COLO668 (cell line): ENCODE data around the gene UTP4.
"Not testable (repeated sequence)": the region's sequence is repeated elsewhere in the genome, so short reads cannot be mapped to it uniquely, and the experiment has no call there.

Experiments used
- DNase-seq: peaks from one replicate; lab custom pipeline; 2025; ENCODE audit not compliant: unreplicated experiment; lab: John Stamatoyannopoulos, UW

The UTP4 gene

DNA sequence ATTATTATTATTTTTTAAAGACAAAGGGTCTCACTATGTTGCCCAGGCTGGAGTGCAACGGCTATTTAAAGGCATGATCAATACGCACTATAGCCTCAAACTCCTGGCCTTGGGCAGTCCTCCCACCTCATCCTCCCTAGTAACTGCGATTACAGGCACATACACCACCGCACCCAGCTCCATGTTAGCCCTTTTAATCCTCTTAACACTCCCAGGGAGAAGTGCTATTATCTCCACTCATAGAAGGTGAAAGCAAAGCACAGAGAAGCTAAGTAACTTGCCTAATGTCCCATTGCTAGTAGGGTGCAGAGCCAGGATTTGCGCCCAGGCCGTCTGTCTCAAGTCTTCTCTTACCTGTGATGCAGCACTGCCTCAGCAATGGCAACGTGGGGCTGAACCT is 22.0 kb upstream of the UTP4 start:
- DNase-seq, result no peak

DNA sequence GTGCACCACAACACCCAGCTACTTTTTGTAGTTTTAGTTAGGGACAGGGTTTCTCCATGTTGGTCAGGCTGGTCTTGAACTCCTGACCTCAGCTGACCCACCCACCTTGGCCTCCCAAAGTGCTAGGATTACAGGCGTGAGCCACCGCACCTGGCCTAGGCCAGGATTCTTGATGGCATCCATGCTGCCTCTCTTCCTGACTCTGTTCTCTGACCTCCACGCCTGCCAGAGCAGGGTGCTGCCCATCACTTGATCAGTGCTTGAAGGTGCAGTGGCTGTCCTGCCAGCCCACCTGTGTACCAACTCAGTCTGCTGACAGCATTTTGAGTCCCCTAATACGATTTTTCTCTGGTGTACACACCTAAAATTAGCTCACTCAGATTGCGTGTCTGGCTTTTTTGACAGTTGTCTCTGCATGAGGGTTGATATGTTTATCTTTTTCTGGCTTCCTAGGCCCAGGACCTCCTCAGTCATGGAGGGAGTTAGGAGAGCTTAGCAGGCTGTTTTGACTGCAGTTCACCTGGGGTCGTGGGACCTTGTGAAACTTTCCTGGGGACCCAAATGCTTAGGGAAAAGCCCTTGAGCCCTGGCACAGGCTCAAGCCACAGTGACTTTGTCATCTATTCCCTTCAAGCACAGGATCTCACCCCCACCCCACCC is 21.1 kb upstream of the UTP4 start:
- no peak for DNase-seq

DNA sequence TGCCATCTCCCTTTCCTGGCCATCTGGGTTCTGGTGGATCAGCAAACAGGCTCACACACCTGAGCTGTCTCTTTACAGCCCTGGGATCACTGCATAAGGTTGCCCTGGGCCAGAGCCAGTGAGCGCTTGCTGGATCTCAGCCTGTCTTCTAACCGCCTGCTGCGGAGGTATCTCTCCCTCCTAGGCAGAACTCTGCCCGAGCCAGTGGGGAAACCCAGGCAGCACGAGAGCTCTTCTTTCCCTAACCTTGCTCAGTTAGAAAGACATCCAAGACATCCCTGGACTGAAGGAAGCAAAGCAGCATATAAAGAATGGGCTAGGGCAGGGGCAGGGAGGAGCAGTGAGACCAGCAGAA is 20.6 kb upstream of the UTP4 start:
- DNase-seq, result no peak

DNA sequence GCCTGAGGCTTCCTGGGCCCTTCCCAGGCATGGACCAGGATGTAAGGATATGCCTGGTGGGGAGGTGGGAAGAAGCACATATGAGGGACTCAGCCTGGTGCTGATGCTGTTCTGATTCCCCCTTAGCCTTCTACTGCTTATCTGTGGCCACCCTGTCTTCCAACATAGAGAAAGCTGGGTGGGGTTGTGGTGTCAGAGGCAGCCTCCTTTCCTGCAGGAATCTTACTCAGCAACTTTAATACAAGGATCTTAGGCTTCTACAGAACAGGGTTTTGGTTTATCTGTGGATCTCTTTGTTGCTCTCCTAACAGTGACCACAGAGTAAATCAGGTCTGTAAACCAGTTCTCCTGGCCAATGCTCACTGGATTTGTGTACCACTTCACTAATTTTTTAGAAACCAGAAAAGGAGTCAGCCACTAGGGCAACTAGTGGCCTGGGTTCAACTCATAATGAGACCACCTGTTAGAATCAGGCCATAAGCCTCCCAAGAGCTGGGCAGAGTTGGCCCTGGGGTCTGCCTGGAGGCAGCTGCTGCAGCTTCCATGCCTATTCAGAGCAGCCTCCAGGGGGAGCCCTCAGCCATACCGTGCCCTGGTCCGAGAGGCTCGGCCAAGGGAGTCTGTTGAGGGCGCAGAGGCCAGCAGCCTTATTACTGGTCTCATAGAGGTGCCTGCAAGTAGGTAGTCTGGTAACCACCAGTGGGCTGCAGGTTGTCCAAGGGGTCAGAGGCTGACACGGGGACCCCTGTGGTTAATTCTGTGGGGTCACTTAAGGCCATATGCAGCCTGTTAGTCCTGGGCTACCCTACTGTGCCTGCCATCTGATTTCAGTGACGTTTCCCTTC is 19.9 kb upstream of the UTP4 start:
- peak; percentile 60 for DNase-seq

DNA sequence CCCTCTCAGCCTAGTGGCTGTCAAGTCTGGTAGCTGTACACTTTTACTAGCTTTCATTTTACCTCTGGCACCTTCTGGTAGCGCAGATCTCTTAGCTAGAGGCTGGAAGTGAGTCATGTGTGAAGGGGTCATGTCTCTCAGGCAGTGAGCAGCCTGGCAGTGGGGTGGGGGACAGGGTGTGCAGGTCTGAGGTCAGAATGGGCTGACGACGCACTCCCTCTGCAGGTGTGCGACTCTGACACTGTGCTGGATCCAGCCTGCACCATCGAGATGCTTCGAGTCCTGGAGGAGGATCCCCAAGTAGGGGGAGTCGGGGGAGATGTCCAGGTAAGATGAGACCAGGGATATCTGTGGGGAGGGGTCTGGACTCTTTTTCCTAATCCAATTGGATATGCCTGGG is 19.2 kb upstream of the UTP4 start:
- DNase-seq, result no peak

DNA sequence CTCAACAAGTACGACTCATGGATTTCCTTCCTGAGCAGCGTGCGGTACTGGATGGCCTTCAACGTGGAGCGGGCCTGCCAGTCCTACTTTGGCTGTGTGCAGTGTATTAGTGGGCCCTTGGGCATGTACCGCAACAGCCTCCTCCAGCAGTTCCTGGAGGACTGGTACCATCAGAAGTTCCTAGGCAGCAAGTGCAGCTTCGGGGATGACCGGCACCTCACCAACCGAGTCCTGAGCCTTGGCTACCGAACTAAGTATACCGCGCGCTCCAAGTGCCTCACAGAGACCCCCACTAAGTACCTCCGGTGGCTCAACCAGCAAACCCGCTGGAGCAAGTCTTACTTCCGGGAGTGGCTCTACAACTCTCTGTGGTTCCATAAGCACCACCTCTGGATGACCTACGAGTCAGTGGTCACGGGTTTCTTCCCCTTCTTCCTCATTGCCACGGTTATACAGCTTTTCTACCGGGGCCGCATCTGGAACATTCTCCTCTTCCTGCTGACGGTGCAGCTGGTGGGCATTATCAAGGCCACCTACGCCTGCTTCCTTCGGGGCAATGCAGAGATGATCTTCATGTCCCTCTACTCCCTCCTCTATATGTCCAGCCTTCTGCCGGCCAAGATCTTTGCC is 18.0 kb upstream of the UTP4 start:
- DNase-seq, result no peak

DNA sequence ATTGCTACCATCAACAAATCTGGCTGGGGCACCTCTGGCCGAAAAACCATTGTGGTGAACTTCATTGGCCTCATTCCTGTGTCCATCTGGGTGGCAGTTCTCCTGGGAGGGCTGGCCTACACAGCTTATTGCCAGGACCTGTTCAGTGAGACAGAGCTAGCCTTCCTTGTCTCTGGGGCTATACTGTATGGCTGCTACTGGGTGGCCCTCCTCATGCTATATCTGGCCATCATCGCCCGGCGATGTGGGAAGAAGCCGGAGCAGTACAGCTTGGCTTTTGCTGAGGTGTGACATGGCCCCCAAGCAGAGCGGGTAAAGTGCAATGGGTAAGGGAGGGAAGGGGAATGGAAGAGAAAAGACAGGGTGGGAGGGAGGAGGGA is 17.5 kb upstream of the UTP4 start:
- no peak for DNase-seq

DNA sequence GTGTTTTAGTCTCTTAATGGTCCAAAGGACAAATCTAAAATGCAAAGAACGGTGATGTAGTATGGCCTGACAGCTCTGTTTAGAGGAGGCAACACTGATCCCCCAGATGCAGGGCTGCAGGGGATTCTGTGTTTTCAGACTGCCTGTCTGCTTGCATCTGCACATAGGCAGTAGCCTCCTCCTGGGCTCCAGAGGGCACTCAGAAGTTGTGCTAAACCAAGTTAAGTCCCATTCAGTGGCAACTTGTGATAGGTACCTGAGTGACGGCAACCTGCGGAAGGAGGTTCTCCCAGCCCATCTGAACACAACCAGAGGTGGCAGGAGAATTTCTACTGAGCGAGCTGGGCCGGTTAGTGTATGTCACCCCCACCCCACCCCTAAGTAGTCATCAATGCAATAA is 17.1 kb upstream of the UTP4 start:
- DNase-seq, result no peak

DNA sequence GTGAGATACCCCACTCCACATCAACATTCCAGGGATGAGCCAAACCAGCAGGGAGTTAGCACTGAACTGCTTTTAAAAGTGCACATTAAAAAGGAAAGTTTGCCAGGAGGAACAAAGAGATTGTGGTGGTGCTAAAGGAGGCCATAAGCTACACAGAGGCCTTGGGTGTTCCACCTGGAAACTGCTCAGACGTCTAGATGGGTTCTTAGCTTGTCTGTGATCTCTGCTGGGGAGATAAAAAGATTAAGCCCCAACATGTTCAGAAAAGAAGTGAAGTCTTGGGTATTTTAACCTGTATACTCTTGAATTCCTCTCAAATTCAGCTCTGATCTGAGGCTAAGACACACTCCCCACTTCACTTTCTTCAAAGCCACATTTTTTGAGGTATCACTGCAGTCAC is 16.6 kb upstream of the UTP4 start:
- no peak for DNase-seq

DNA sequence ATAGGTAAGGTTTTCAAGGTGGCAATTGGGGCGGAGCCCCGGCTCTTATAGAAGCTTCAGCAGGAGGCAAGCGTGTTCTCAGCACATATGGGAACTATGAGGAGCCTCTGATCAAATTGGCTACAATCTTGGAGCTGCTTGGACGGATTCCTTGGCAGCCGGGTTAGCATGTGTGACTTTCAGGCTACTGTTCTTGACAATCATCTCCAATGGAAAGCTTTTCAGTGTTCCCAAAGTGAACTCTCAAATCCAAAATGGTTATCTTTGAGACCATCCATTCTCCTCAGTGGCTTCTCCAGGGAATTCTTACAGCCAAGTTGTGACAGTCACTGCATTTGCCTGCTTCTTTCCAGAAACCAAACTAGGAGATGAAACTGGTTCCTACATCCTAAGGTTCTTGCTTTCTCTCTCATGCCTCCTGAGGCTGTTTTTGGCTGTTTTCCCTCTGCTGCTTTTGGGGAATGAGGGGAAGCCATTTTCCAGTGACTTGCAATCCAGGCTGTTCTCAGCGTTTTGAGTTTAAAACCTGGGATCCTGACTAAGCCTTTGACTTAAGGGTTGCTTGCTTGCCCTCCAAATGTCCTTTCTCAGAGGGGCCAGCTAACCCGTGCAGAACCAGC is 16.1 kb upstream of the UTP4 start:
- no peak for DNase-seq

DNA sequence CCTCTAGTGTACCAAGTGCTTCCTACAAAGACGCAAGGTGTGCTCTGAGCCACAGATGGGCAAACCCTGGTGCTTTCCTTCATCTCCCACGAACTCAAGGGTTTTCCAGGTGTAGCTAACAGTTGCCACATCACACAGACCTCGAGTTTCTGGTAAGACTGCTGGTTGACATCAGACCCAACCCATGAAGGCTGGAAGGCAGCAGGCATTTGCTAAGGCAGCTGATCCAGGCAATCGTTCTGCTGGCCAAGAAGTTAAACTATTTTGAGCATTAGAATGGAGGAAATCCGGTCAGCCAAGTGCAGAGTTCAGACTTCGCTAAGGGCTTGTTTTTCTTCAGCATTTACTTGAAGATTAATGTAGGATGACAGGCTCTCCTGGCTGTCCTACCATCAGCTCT is 15.5 kb upstream of the UTP4 start:
- no peak for DNase-seq

DNA sequence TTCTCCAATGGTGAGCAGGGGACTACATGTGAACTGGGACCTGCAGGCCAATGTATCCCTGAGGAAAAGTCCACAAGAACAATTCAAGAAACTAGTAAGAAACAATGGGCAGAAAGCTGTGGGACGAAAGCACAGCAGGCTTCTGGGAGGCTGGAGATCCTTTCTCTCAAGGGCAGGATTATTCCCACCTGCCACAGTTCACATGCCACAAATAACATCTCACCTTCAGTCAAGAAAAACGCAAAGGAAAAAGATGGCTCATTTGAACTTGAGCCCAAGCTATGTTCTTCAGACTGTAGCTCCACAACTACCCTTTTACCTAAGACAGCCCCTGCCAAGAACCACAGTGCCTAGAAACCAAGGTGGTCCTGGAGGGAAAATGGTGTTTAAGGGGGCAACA is 14.0 kb upstream of the UTP4 start:
- no peak for DNase-seq

DNA sequence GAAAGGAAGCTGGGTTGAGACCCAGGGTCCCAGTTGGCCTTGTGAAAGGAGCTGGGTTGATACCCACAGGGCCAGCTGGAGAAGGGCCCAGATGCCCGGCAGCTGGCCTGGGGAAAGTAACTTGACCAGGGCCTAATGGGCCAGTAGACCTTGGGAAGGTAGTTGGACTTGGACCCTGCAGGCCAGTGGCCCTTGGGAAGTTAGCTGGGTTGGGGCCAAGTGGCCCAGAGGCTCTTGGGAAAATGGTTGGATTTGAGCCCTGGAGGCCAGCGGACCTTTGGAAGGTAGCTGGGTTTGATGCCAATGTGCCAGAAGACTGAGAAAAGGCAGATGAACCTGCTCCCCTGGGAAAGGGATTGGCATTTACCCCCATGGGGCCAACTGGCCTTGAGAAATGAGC is 13.5 kb upstream of the UTP4 start:
- DNase-seq, result no peak

DNA sequence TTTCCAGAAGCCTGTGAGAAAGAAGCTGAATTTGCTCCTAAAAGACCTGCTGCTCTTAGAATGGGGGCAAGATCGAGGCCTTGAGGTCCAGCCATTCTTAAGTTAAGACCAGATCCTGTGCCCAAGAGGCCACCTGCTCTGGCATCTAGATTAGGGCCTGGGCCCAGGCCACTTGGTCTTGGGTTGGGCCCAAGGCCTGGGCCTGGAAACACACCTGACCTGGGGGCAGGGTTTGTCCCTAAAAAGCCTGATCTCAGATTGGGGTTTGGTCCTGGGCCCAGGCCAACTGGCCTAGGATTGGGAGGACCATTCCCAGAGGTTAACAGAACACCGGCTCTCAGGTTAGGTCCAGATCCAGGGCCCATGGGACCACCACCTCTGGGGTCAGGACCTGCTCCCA is 12.9 kb upstream of the UTP4 start:
- DNase-seq, result no peak

DNA sequence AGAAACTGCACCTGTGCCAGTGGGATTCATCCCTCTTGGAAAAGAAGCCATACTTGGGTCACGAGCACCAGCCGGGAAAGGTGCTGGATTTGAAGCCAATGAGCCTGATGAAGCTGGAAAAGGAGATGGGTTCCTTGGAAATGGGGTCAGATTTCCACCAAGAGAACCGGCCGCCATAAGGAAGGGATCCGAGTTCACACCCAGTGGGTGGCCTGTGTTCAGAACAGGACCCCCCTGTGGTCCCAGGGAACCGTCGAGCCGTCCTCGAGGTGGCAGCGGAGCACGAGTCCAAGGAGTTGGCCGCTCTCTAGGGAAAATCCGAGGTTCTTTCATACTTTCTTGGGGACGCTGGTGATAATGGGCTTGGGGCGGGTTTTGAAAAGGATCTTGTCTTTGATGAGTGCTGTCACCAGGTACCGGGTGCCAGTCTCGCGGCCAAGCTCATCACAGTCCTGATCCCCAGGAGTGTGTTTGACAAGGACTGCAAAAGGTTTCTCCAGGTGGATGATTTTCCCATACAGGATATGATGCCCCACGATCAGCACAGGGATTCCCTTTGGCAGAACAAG is 12.3 kb upstream of the UTP4 start:
- DNase-seq, result no peak

DNA sequence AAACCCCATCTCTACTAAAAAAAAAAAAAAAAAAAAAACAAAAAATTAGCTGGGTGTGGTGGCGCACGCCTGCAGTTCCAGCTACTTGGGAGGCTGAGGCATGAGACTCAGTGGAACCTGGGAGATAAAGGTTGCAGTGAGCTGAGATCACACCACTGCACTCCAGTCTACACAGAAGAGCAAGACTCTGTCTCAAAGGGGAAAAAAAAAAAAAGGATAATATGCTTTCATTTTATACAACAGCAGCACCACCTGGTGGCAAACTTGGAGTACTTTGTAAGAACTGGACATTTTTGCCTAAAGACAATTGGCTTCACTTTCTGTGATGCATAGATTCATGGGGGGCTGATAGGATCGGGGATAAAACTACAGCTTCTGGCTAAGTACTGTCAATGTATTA is 8.5 kb upstream of the UTP4 start:
- peak; percentile 58 for DNase-seq

DNA sequence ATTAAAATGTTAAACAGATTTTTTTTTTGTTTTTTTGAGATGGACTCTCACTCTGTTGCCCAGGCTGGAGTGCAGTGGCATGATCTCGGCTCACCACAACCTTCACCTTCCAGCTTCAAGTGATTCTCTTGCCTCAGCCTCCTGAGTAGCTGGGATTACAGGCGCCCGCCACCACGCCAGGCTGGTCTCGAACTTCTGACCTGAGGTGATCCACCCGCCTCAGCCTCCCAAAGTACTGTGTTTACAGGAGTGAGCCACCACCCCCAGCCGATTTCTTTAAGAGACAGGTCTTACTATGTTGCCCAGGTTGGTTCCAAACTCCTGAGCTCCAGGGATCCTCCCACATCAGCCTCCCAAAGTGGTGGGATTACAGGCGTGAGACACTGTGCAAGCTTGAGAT is 8.0 kb upstream of the UTP4 start:
- not testable (repeated sequence) for DNase-seq

DNA sequence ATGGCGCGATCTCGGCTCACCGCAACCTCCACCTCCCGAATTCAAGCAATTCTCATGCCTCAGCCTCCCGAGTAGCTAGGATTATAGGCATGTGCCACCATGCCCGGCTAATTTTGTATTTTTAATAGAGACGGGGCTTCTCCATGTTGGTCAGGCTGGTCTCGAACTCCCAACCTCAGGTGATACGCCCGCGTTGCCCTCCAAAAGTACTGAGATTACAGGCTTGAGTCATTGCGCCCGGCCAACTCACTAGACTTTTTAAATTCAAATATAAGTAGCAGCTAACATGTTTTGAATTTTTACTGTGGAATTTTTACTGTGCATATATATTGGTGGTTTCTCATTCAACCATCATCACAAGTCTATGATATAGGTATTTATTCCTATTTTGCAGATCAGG is 7.5 kb upstream of the UTP4 start:
- not testable (repeated sequence) for DNase-seq

DNA sequence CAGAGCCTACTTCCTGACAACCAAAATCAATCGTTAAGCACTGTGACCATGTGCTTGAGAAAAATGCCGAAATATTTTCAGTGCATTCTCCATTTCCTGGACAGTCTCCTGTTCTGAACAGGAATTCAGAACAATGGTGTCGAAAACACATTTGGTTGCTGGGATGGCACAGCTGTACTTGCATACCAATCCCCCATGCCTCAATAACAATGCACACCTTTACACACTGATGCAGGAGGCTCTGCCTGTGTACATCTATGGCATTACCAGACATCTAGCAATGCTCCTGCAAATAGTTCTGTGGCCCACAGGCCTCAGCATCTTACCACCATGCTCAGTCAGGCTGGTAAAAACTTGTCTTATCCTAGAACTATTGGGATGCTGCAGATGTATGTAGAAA is 6.2 kb upstream of the UTP4 start:
- DNase-seq, result no peak

DNA sequence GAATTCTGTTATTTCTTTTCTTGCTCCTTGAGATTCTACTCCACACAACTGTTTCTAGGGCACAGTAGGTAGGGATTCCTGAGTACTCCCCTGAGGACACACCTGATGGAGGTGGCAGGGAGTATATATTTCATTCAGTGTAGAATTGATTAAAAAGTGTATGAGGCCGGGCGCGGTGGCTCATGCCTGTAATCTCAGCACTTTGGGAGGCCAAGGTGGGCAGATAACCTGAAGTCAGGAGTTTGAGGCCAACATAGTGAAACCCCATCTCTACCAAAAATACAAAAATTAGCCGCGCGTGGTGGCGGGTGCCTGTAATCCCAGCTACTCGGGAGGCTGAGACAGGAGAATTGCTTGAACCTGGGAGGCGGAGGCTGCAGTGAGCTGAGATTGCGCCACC is 5.6 kb upstream of the UTP4 start:
- not testable (repeated sequence) for DNase-seq

DNA sequence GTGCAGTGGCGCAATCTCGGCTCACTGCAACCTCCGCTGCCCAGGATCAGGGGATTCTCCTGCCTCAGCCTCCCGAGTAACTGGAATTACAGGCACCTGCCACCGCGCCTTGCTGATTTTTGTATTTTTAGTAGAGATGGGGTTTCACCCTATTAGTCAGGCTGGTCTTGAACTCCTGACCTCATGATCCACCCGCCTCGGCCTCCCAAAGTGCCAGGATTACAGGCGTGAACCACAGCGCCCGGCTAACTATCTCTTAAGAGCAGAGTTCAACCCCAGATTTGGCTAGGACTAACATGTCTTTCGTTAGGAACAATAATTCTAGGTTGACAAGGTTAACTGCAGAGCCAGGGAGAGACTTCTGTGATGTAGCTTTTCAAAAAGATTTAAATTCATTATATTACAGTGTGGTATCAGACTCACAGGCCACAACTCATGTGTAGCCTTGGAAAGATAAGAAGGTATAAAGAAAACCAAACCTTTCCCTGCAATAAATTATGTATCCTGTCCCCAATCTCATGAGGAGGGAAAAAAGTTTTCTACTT is 4.4 kb upstream of the UTP4 start:
- no peak for DNase-seq
